Psoas muscle (tissue), 8 donors: Measurements from ENCODE around the gene MCAT. TPM values are rescaled to one million over a fixed set of nuclear protein-coding genes. Genes with fewer than 3 reads are reported as not detected.

Experiments
- ATAC-seq, 4 donors: fragments of 200-7000 bp; cut with Tn5 transposase; one replicate each; pipeline ENCODE4 v1.9.1; 2020; ENCODE audit warnings: moderate library complexity in 3 of 4, mild to moderate bottlenecking in 2 of 4
- DNase-seq, 2 donors: peaks; one replicate each; pipeline ENCODE4 v3.0.0-alpha.2; 2020
- H3K27ac ChIP-seq: fragments of 200-600 bp; one replicate; pipeline ENCODE4 v1.8.0; 2022
- H3K27me3 ChIP-seq, 3 donors: fragments of 200-600 bp in 1 of 3; one replicate each; pipeline versions ENCODE4 v1.6.1 to v1.8.0; 2013 to 2022; ENCODE audit warnings: low read length in 2 of 3, mild to moderate bottlenecking in 2 of 3, moderate library complexity in 1 of 3; ENCODE audit not compliant: insufficient read depth in 3 of 3
- H3K36me3 ChIP-seq, 2 donors: fragments of 200-600 bp in 1 of 2; one replicate each; pipeline versions ENCODE4 v1.6.1 to v1.8.0; 2013 to 2022; ENCODE audit warnings: low read depth in 1 of 2, mild to moderate bottlenecking in 1 of 2, moderate library complexity in 1 of 2; ENCODE audit not compliant: insufficient read depth in 1 of 2
- H3K4me1 ChIP-seq: fragments of 200-600 bp; one replicate; pipeline ENCODE4 v1.8.0; 2022
- H3K4me3 ChIP-seq: fragments of 200-600 bp; one replicate; pipeline ENCODE4 v1.8.0; 2022; ENCODE audit warnings: mild to moderate bottlenecking
- H3K9me3 ChIP-seq: fragments of 200-600 bp; one replicate; pipeline ENCODE4 v1.8.0; 2022
- CTCF ChIP-seq: fragments of 200-600 bp; IDR thresholded peaks from one replicate; pipeline ENCODE4 v1.8.0; 2022; ENCODE audit warnings: antibody characterized with exemption
- WGBS, 3 donors: extraction: QIAGEN DNeasy Blood & Tissue Kit; methylation state at CpG; one replicate each; pipeline versions ENCODE4 v1.1.6 to v1.1.7; 2013; 5-methylcytosine and 5-hydroxymethylcytosine counted together
- intact Hi-C, 2 donors: fragments of 100-400 bp; cut with DNase I; formaldehyde crosslinking; loops; one replicate each; pipeline versions ENCODE4 v1.11.0 to v1.14.2; 2022
- polyA plus RNA-seq, 3 donors: library from polyadenylated mRNA; stranded (reverse); fragments of 200-250 nt; gene quantifications; one replicate each; pipeline ENCODE4 v1.2.3, GENCODE V29; 2013
- total RNA-seq, 4 donors: library from RNA; stranded (reverse); fragmentation: NEBNext Ultra II Directional in 2 of 4; extraction: Animal tissue kit (Norgen Biotek cat#: 25700) in 2 of 4; gene quantifications; one replicate each; pipeline versions ENCODE4 v1.2.1 to v1.2.4, GENCODE V29; 2021 to 2023
- donor health status: healthy with polysubstance abuse.
- donor health status: DM: no; HTN: no; CAD: no; lungs with moderate emphysema.
- donor health status: Bipolar disorder and iron deficiency.
- donor health status: healthy.
- donor health status: DM: yes; HTN: yes; CAD: no.
- donor health status: DM: no; HTN: no; CAD: no.
- donor health status: DM: no; HTN: no; CAD: no.
- donor health status: DM: yes; HTN: yes; CAD: no.

The MCAT gene
- total and polyA plus RNA-seq, 7 donors, result 14.8 to 33.4 (median 21.7) TPM

GRCh38 chr22:43152357-43153071, 9.3 kb upstream of the MCAT start:
- DNase-seq (peak; percentile 75 to 85), ATAC-seq (peak; percentile 56 to 75 (median 72))
- intact Hi-C loops, result no loop called here
- 7 to 21% (median 8%) methylated on average over 21 to 22 of the region's 22 CpGs for WGBS, 3 donors
- H3K4me3 ChIP-seq, result peak overlapping the region; percentile 82
- peaks cover 9% of the 10 kb centered on the region for H3K4me1 ChIP-seq
- H3K27me3 ChIP-seq, result no peaks in the 10 kb centered on the region
- TF ChIP-seq CTCF, result no peak
- H3K9me3 ChIP-seq, result no peaks in the 10 kb centered on the region
- H3K36me3 ChIP-seq, result no peaks in the 10 kb centered on the region
- H3K27ac ChIP-seq, result peak overlapping the region; percentile 81

GRCh38 chr22:43152003-43152356, 8.8 kb upstream of the MCAT start:
- Histone ChIP-seq H3K4me3 (peak overlapping the region; percentile 82), H3K27me3 (no peaks in the 10 kb centered on the region), H3K4me1 (peaks cover 9% of the 10 kb centered on the region), H3K9me3 (no peaks in the 10 kb centered on the region), H3K36me3 (no peaks in the 10 kb centered on the region), H3K27ac (peak overlapping the region; percentile 81)
- TF ChIP-seq CTCF, result no peak
- intact Hi-C loops, result no loop called here
- 3 to 13% (median 5%) methylated on average over 16 to 18 of the region's 18 CpGs for WGBS, 3 donors
- DNase-seq (no peak), ATAC-seq (peak in 1 of 4 donors; percentile 9)

GRCh38 chr22:43151251-43152002, 8.2 kb upstream of the MCAT start, which contains the start of gene TSPO:
Gene TSPO (plus strand): TSS chr22:43151559. CDS start chr22:43159239, 7,680 bp downstream.
- DNase-seq (peak; percentile 85 to 91), ATAC-seq (peak; percentile 87 to 92 (median 89))
- 0 to 1% (median 0%) methylated on average over 57 to 75 of the region's 75 CpGs for WGBS, 3 donors
- intact Hi-C loops, result no loop called here
- Histone ChIP-seq H3K36me3 (no peaks in the 10 kb centered on the region), H3K27me3 (no peaks in the 10 kb centered on the region), H3K4me1 (peaks cover 9% of the 10 kb centered on the region), H3K4me3 (peak within 1 kb of the TSS; percentile 82), H3K27ac (peak within 1 kb of the TSS; percentile 81), H3K9me3 (no peaks in the 10 kb centered on the region)
- no peak for TF ChIP-seq CTCF

GRCh38 chr22:43150731-43151206, 7.6 kb upstream of the MCAT start:
- no peak for TF ChIP-seq CTCF
- Histone ChIP-seq H3K27ac (peak overlapping the region; percentile 81), H3K36me3 (no peaks in the 10 kb centered on the region), H3K4me1 (peaks cover 6% of the 10 kb centered on the region), H3K4me3 (peak overlapping the region; percentile 82), H3K27me3 (no peaks in the 10 kb centered on the region), H3K9me3 (no peaks in the 10 kb centered on the region)
- DNase-seq (no peak), ATAC-seq (peak in 2 of 4 donors; percentile 0 to 4)
- 68 to 74% (median 71%) methylated on average over 15 of the region's 15 CpGs for WGBS, 3 donors
- intact Hi-C loops, result no loop called here
